ENCODE data around the gene SYNM.

The SYNM gene

DNA sequence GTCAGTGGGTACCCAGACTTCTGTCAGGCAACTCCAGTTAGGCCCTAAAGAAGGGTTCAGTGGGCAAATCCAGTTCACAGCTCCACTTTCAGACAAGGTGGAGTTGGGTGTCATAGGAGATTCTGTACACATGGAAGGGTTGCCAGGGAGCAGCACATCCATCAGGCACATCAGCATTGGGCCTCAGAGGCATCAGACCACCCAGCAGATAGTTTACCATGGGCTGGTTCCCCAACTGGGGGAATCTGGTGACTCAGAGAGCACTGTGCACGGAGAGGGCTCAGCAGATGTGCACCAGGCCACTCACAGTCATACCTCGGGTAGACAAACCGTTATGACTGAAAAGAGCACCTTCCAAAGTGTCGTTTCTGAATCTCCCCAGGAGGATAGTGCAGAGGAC, 27.2 kb downstream of the SYNM start:
- H3K4me1 ChIP-seq (ENCODE audit: control insufficient read depth, insufficient read depth, low read length) = no peaks in the 10 kb centered on the region
- H3K36me3 ChIP-seq (ENCODE audit: control insufficient read depth, insufficient read depth, low read length) = no peaks in the 10 kb centered on the region
- no peaks in the 10 kb centered on the region for H3K27me3 ChIP-seq (ENCODE audit: control insufficient read depth, insufficient read depth, low read length)
- no peaks in the 10 kb centered on the region for H3K9me3 ChIP-seq (ENCODE audit: control insufficient read depth, insufficient read depth, low read length)
- H3K27ac ChIP-seq (ENCODE audit: low read length) = no peak overlapping the region
- WGBS (ENCODE audit: insufficient coverage, insufficient read length) = no CpG with 5 or more reads among the region's 4 CpGs
- no peak overlapping the region for H3K4me3 ChIP-seq (ENCODE audit: low read length)
- DNase-seq (ENCODE audit: low read depth, low spot score) = no peak

DNA sequence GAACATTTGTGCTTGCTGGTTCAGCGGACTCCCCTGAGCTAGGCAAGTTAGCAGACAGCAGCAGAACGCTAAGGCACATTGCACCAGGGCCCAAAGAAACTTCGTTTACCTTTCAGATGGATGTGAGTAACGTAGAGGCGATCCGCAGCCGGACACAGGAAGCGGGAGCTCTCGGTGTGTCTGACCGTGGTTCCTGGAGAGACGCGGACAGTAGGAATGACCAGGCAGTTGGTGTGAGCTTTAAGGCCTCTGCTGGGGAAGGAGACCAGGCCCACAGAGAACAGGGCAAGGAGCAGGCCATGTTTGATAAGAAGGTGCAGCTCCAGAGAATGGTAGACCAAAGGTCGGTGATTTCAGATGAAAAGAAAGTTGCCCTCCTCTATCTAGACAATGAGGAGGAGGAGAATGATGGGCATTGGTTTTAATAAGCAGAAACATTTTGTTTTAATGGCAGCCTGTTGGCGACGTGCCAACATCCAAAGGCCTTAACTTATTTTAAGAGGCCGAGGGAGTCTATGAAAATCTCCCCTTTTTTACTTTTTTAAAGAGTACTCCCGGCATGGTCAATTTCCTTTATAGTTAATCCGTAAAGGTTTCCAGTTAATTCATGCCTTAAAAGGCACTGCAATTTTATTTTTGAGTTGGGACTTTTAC, 27.9 kb downstream of the SYNM start:
- no peaks in the 10 kb centered on the region for H3K36me3 ChIP-seq (ENCODE audit: control insufficient read depth, insufficient read depth, low read length)
- H3K27ac ChIP-seq (ENCODE audit: low read length) = no peak overlapping the region
- WGBS (ENCODE audit: insufficient coverage, insufficient read length) = no CpG with 5 or more reads among the region's 18 CpGs

DNA sequence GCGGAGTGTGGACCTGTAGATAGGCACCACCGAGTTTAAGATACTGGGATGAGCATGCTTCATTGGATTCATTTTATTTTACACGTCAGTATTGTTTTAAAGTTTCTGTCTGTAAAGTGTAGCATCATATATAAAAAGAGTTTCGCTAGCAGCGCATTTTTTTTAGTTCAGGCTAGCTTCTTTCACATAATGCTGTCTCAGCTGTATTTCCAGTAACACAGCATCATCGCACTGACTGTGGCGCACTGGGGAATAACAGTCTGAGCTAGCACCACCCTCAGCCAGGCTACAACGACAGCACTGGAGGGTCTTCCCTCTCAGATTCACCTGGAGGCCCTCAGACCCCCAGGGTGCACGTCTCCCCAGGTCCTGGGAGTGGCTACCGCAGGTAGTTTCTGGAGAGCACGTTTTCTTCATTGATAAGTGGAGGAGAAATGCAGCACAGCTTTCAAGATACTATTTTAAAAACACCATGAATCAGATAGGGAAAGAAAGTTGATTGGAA, 29.5 kb downstream of the SYNM start:
- Histone ChIP-seq H3K4me3 (ENCODE audit: low read length) (no peak overlapping the region), H3K27me3 (ENCODE audit: control insufficient read depth, insufficient read depth, low read length) (no peaks in the 10 kb centered on the region), H3K9me3 (ENCODE audit: control insufficient read depth, insufficient read depth, low read length) (no peaks in the 10 kb centered on the region), H3K27ac (ENCODE audit: low read length) (no peak overlapping the region), H3K36me3 (ENCODE audit: control insufficient read depth, insufficient read depth, low read length) (no peaks in the 10 kb centered on the region), H3K4me1 (ENCODE audit: control insufficient read depth, insufficient read depth, low read length) (no peaks in the 10 kb centered on the region)
- WGBS (ENCODE audit: insufficient coverage, insufficient read length) = no CpG with 5 or more reads among the region's 11 CpGs
- no peak for DNase-seq (ENCODE audit: low read depth, low spot score)

More for the DNA sequence above, 27.9 kb downstream of the SYNM start:
- Histone ChIP-seq H3K4me1 (ENCODE audit: control insufficient read depth, insufficient read depth, low read length) (no peaks in the 10 kb centered on the region), H3K9me3 (ENCODE audit: control insufficient read depth, insufficient read depth, low read length) (no peaks in the 10 kb centered on the region), H3K4me3 (ENCODE audit: low read length) (no peak overlapping the region), H3K27me3 (ENCODE audit: control insufficient read depth, insufficient read depth, low read length) (no peaks in the 10 kb centered on the region)
- DNase-seq (ENCODE audit: low read depth, low spot score) = no peak

DNA sequence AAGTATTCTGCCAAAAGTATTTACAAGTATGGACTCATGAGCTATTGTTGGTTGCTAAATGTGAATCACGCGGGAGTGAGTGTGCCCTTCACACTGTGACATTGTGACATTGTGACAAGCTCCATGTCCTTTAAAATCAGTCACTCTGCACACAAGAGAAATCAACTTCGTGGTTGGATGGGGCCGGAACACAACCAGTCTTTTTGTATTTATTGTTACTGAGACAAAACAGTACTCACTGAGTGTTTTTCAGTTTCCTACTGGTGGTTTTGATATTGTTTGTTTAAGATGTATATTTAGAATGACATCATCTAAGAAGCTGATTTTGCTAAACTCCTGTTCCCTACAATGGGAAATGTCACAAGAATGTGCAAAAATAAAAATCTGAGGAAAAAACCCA, 30.3 kb downstream of the SYNM start:
- DNase-seq (ENCODE audit: low read depth, low spot score) = no peak
- no peaks in the 10 kb centered on the region for H3K4me1 ChIP-seq (ENCODE audit: control insufficient read depth, insufficient read depth, low read length)
- no peaks in the 10 kb centered on the region for H3K36me3 ChIP-seq (ENCODE audit: control insufficient read depth, insufficient read depth, low read length)
- no peak overlapping the region for H3K27ac ChIP-seq (ENCODE audit: low read length)
- H3K27me3 ChIP-seq (ENCODE audit: control insufficient read depth, insufficient read depth, low read length) = no peaks in the 10 kb centered on the region
- H3K4me3 ChIP-seq (ENCODE audit: low read length) = no peak overlapping the region
- WGBS (ENCODE audit: insufficient coverage, insufficient read length) = no CpG with 5 or more reads among the region's 4 CpGs
- no peaks in the 10 kb centered on the region for H3K9me3 ChIP-seq (ENCODE audit: control insufficient read depth, insufficient read depth, low read length)

DNA sequence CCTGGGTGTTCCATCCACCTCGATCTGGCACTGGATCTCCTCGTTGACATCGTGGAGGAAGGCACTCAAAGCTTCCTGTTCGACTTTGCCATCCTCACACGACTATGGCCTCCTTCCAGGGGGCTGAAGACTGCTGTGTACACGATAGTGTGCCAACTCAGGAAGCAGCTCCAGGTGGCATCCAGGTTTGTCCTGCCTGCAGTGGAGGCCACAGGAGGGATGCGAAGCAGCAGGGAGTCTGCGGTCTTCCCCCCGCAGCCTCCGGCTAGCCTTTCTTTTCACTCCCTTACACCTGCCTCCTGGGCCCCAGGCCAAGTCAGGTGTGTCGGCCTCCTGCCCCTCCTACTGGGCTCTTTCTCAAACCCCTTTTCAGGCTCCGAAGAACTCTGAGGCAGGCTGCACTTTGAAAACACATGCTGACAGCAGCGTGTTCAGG, 32.2 kb downstream of the SYNM start:
- DNase-seq (ENCODE audit: low read depth, low spot score) = no peak
- H3K27me3 ChIP-seq (ENCODE audit: control insufficient read depth, insufficient read depth, low read length) = no peaks in the 10 kb centered on the region
- no peak overlapping the region for H3K4me3 ChIP-seq (ENCODE audit: low read length)
- H3K27ac ChIP-seq (ENCODE audit: low read length) = no peak overlapping the region
- no CpG with 5 or more reads among the region's 13 CpGs for WGBS (ENCODE audit: insufficient coverage, insufficient read length)
- no peaks in the 10 kb centered on the region for H3K9me3 ChIP-seq (ENCODE audit: control insufficient read depth, insufficient read depth, low read length)
- peaks cover 2% of the 10 kb centered on the region; the same call in 1 of the 2 replicates for H3K4me1 ChIP-seq (ENCODE audit: control insufficient read depth, insufficient read depth, low read length)
- no peaks in the 10 kb centered on the region for H3K36me3 ChIP-seq (ENCODE audit: control insufficient read depth, insufficient read depth, low read length)

DNA sequence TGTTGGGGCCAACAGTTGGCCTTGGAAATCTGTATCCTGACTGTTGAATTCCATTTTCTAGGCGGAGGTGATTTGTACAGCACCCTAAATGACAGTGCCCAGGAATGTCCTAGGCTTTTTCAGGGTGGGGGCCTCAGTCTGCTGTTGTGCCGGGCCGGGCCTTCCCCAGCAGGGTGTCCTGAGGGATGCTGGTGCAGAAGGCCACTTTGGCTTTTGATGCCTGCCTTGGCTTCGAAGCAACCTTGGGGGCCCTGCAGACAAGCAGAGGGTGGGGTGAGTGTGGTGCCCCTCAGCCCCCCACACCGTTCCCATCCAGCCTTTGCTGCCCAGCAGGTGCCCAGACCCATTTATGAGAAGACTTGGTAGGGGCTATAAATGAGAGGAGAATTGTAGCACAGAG, 33.0 kb downstream of the SYNM start:
- peaks cover 4% of the 10 kb centered on the region for H3K4me1 ChIP-seq (ENCODE audit: control insufficient read depth, insufficient read depth, low read length)
- DNase-seq (ENCODE audit: low read depth, low spot score) = no peak
- no CpG with 5 or more reads among the region's 5 CpGs for whole genome bisulfite sequencing (ENCODE audit: insufficient coverage, insufficient read length)
- no peaks in the 10 kb centered on the region for H3K27me3 ChIP-seq (ENCODE audit: control insufficient read depth, insufficient read depth, low read length)
- H3K36me3 ChIP-seq (ENCODE audit: control insufficient read depth, insufficient read depth, low read length) = no peaks in the 10 kb centered on the region
- no peak overlapping the region for H3K27ac ChIP-seq (ENCODE audit: low read length)
- H3K4me3 ChIP-seq (ENCODE audit: low read length) = no peak overlapping the region
- no peaks in the 10 kb centered on the region for H3K9me3 ChIP-seq (ENCODE audit: control insufficient read depth, insufficient read depth, low read length)

DNA sequence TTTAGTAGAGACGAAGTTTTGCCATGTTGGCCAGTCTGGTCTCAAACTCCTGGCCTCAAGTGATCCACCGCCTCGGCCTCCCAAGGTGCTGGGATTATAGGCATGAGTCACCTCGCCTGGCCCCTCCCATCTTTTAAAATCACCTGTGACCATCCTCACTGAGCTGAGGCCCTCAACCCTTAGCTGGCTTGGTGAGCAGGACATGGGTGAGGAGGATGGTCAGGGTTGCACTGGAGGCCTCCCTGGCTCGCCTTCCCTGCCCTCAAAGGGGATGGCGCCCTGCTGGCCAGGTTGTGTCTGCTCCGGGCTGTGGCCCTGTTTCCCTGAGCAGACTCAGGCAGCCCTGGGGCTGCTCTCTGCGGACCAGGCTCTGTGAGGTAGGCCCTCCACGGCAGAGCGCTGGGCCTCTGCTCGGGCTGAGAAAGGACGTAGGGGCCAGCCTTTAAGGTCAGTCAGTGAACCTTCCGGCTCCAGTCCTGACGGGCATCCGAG, 33.7 kb downstream of the SYNM start:
- WGBS (ENCODE audit: insufficient coverage, insufficient read length) = no CpG with 5 or more reads among the region's 15 CpGs
- Histone ChIP-seq H3K4me1 (ENCODE audit: control insufficient read depth, insufficient read depth, low read length) (peaks cover 4% of the 10 kb centered on the region), H3K4me3 (ENCODE audit: low read length) (no peak overlapping the region), H3K36me3 (ENCODE audit: control insufficient read depth, insufficient read depth, low read length) (no peaks in the 10 kb centered on the region), H3K27ac (ENCODE audit: low read length) (no peak overlapping the region), H3K27me3 (ENCODE audit: control insufficient read depth, insufficient read depth, low read length) (no peaks in the 10 kb centered on the region), H3K9me3 (ENCODE audit: control insufficient read depth, insufficient read depth, low read length) (no peaks in the 10 kb centered on the region)
- no peak for DNase-seq (ENCODE audit: low read depth, low spot score)

DNA sequence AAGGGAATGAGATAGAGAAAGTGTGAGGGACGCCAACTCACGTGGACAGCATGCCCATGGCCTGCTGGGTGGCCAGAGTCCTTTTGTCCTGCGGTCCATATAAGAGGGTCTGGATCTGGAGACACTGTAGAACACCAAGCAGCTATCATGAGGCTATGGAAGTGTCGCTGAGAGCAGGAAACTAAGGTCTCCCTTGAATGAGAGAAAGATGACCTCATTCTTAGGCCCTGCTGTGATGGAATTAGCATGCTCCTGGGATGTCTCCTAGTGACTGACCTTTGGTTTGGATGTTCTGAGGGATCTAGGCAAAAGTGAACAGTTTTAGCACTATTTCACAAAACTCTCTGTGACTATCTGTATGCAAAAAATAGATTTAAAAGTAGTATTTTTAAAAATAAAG, 34.4 kb downstream of the SYNM start:
- Histone ChIP-seq H3K4me1 (ENCODE audit: control insufficient read depth, insufficient read depth, low read length) (peaks cover 4% of the 10 kb centered on the region), H3K9me3 (ENCODE audit: control insufficient read depth, insufficient read depth, low read length) (no peaks in the 10 kb centered on the region), H3K27me3 (ENCODE audit: control insufficient read depth, insufficient read depth, low read length) (no peaks in the 10 kb centered on the region), H3K4me3 (ENCODE audit: low read length) (no peak overlapping the region), H3K27ac (ENCODE audit: low read length) (no peak overlapping the region), H3K36me3 (ENCODE audit: control insufficient read depth, insufficient read depth, low read length) (no peaks in the 10 kb centered on the region)
- WGBS (ENCODE audit: insufficient coverage, insufficient read length) = no CpG with 5 or more reads among the region's 4 CpGs
- DNase-seq (ENCODE audit: low read depth, low spot score) = no peak

DNA sequence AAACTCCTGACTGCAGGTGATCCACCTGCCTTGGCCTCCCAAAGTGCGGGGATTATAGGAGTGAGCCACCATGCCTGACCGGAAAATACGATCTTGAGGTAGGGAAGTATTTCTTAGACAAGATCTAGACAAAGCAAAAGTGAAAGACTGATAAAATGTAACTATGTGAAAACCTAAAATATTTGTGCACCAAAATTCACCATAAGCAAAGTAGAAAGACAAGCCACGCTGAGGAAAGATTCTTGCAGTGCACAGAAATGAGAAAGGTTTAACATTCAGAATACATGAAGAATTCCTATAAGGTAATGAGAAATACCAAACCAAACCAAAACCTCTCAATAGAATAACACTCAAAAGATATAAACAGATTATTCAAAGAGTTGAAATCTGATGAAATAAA, 35.7 kb downstream of the SYNM start:
- no CpG with 5 or more reads among the region's 4 CpGs for WGBS (ENCODE audit: insufficient coverage, insufficient read length)
- Histone ChIP-seq H3K4me1 (ENCODE audit: control insufficient read depth, insufficient read depth, low read length) (peaks cover 4% of the 10 kb centered on the region), H3K4me3 (ENCODE audit: low read length) (no peak overlapping the region), H3K36me3 (ENCODE audit: control insufficient read depth, insufficient read depth, low read length) (no peaks in the 10 kb centered on the region), H3K27ac (ENCODE audit: low read length) (no peak overlapping the region), H3K9me3 (ENCODE audit: control insufficient read depth, insufficient read depth, low read length) (no peaks in the 10 kb centered on the region), H3K27me3 (ENCODE audit: control insufficient read depth, insufficient read depth, low read length) (no peaks in the 10 kb centered on the region)
- DNase-seq (ENCODE audit: low read depth, low spot score) = no peak

DNA sequence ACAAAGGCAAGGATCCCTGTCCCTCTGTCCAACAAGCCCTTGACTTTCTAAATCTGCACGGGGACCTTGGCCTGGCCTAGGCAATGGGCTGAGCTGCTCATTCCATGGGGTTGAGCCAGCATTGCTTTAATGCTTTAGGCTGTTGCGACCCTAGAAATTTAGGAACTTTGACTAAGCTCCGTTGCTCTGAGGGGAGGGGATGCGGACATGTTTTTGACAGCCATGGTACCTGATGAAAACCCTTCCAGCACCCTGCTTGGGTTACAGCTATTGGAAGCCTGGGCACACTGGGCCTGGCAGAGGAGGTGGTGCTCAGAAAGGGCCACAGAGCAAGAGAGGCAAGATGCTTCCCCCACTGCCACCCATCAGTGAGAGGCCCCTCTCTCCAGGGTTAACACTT, 37.1 kb downstream of the SYNM start:
- H3K36me3 ChIP-seq (ENCODE audit: control insufficient read depth, insufficient read depth, low read length) = no peaks in the 10 kb centered on the region
- peaks cover 4% of the 10 kb centered on the region for H3K4me1 ChIP-seq (ENCODE audit: control insufficient read depth, insufficient read depth, low read length)
- H3K4me3 ChIP-seq (ENCODE audit: low read length) = no peak overlapping the region
- no peaks in the 10 kb centered on the region for H3K27me3 ChIP-seq (ENCODE audit: control insufficient read depth, insufficient read depth, low read length)
- no peak overlapping the region for H3K27ac ChIP-seq (ENCODE audit: low read length)
- DNase-seq (ENCODE audit: low read depth, low spot score) = no peak
- no CpG with 5 or more reads among the region's 4 CpGs for WGBS (ENCODE audit: insufficient coverage, insufficient read length)
- H3K9me3 ChIP-seq (ENCODE audit: control insufficient read depth, insufficient read depth, low read length) = no peaks in the 10 kb centered on the region

DNA sequence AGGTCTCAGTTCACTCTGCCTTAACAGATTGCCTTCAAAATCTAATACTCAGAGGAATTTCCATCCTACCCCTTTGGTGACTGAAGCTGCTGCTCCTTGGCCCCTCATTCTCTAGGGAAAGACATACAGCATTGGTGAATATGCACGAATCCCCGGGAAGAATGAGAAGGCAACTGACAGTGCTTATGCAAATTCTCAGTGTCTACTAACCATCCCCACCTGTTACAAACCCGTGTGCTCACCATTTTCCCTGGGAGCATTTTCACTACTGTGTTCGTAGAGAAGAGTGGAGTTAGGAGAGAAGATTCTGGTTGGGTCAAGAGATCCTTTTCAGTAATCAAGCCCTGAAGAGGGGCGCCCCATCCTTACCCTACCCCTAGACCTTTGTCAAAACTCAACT, 37.7 kb downstream of the SYNM start:
- no peaks in the 10 kb centered on the region for H3K27me3 ChIP-seq (ENCODE audit: control insufficient read depth, insufficient read depth, low read length)
- no peak overlapping the region for H3K27ac ChIP-seq (ENCODE audit: low read length)
- whole genome bisulfite sequencing (ENCODE audit: insufficient coverage, insufficient read length) = no CpG with 5 or more reads among the region's 5 CpGs
- H3K4me1 ChIP-seq (ENCODE audit: control insufficient read depth, insufficient read depth, low read length) = peaks cover 4% of the 10 kb centered on the region
- no peak overlapping the region for H3K4me3 ChIP-seq (ENCODE audit: low read length)
- no peak for DNase-seq (ENCODE audit: low read depth, low spot score)
- H3K9me3 ChIP-seq (ENCODE audit: control insufficient read depth, insufficient read depth, low read length) = no peaks in the 10 kb centered on the region
- H3K36me3 ChIP-seq (ENCODE audit: control insufficient read depth, insufficient read depth, low read length) = no peaks in the 10 kb centered on the region
